ENCODE measurements around the gene TTC31. TPM values are rescaled to one million over a fixed set of nuclear protein-coding genes. Genes with fewer than 3 reads are reported as not detected.

Gene TTC31
- total RNA-seq, 1 experiment from 2014 or later = 38.7 TPM

GRCh38 chr2:74436848-74437695 is 45.8 kb upstream of the TTC31 start:
- POLR2A ChIA-PET = no interaction called here
- BruUV-seq (replicated peaks) = no TSS peak
- DNase-seq (ENCODE audit: low read depth, low spot score) = no peak
- in situ Hi-C loops (cut with HindIII; ENCODE audit: low pct_unique_long_range_greater_than_20kb, low sequenced_read_pairs) (no loop called here), intact Hi-C loops (cut with micrococcal nuclease; ENCODE audit: unreplicated experiment) (no loop called here)
- no peaks in the 10 kb centered on the region for H3K27me3 ChIP-seq (ENCODE audit: control insufficient read depth, insufficient read depth, low read length)
- ATAC-seq = no peak
- CTCF ChIA-PET = no interaction called here
- H3K4me1 ChIP-seq (ENCODE audit: control insufficient read depth, insufficient read depth, low read length) = peaks cover 6% of the 10 kb centered on the region
- no peaks in the 10 kb centered on the region for H3K9me3 ChIP-seq (ENCODE audit: control insufficient read depth, insufficient read depth, low read depth, low read length)
- H3K36me3 ChIP-seq (ENCODE audit: control insufficient read depth, insufficient read depth, low read length) = no peaks in the 10 kb centered on the region
- no peak overlapping the region for H3K4me3 ChIP-seq (ENCODE audit: low read depth in 2 of 2, low read length in 2 of 2)
- H3K27ac ChIP-seq (ENCODE audit: low read length) = no peak overlapping the region
- TF ChIP-seq CTCF (IDR thresholded peaks at IDR 0.05) (no peak), POLR2AphosphoS5 (IDR thresholded peaks at IDR 0.05; ENCODE audit: low read depth, low read length) (no peak), TCF7L2 (IDR thresholded peaks at IDR 0.05; ENCODE audit: low read depth, low read length) (no peak), SIN3A (IDR thresholded peaks at IDR 0.05; ENCODE audit: borderline replicate concordance, insufficient read depth, low read depth, low read length) (no peak)
- TF ChIP-seq, protein P1, sequence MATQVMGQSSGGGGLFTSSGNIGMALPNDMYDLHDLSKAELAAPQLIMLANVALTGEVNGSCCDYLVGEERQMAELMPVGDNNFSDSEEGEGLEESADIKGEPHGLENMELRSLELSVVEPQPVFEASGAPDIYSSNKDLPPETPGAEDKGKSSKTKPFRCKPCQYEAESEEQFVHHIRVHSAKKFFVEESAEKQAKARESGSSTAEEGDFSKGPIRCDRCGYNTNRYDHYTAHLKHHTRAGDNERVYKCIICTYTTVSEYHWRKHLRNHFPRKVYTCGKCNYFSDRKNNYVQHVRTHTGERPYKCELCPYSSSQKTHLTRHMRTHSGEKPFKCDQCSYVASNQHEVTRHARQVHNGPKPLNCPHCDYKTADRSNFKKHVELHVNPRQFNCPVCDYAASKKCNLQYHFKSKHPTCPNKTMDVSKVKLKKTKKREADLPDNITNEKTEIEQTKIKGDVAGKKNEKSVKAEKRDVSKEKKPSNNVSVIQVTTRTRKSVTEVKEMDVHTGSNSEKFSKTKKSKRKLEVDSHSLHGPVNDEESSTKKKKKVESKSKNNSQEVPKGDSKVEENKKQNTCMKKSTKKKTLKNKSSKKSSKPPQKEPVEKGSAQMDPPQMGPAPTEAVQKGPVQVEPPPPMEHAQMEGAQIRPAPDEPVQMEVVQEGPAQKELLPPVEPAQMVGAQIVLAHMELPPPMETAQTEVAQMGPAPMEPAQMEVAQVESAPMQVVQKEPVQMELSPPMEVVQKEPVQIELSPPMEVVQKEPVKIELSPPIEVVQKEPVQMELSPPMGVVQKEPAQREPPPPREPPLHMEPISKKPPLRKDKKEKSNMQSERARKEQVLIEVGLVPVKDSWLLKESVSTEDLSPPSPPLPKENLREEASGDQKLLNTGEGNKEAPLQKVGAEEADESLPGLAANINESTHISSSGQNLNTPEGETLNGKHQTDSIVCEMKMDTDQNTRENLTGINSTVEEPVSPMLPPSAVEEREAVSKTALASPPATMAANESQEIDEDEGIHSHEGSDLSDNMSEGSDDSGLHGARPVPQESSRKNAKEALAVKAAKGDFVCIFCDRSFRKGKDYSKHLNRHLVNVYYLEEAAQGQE (IDR thresholded peaks at IDR 0.05; ENCODE audit: insufficient read depth in 1 of 2, low read depth in 2 of 2, low read length in 1 of 2) = no peak

GRCh38 chr2:74438248-74438647 is 44.6 kb upstream of the TTC31 start:
- Histone ChIP-seq H3K36me3 (ENCODE audit: control insufficient read depth, insufficient read depth, low read length) (no peaks in the 10 kb centered on the region), H3K4me1 (ENCODE audit: control insufficient read depth, insufficient read depth, low read length) (peaks cover 10% of the 10 kb centered on the region), H3K27ac (ENCODE audit: low read length) (no peak overlapping the region), H3K4me3 (ENCODE audit: low read depth in 2 of 2, low read length in 2 of 2) (no peak overlapping the region), H3K27me3 (ENCODE audit: control insufficient read depth, insufficient read depth, low read length) (no peaks in the 10 kb centered on the region), H3K9me3 (ENCODE audit: control insufficient read depth, insufficient read depth, low read depth, low read length) (no peaks in the 10 kb centered on the region)
- POLR2A ChIA-PET = no interaction called here
- CTCF ChIA-PET = no interaction called here
- intact Hi-C loops (cut with micrococcal nuclease; ENCODE audit: unreplicated experiment) (no loop called here), in situ Hi-C loops (cut with HindIII; ENCODE audit: low pct_unique_long_range_greater_than_20kb, low sequenced_read_pairs) (no loop called here)
- TF ChIP-seq SIN3A (IDR thresholded peaks at IDR 0.05; ENCODE audit: borderline replicate concordance, insufficient read depth, low read depth, low read length) (no peak), POLR2AphosphoS5 (IDR thresholded peaks at IDR 0.05; ENCODE audit: low read depth, low read length) (no peak), CTCF (IDR thresholded peaks at IDR 0.05) (no peak), TCF7L2 (IDR thresholded peaks at IDR 0.05; ENCODE audit: low read depth, low read length) (no peak)
- TF ChIP-seq, protein P1 (IDR thresholded peaks at IDR 0.05; ENCODE audit: insufficient read depth in 1 of 2, low read depth in 2 of 2, low read length in 1 of 2) = no peak
- DNase-seq (ENCODE audit: low read depth, low spot score) (no peak), ATAC-seq (no peak)
- no TSS peak for BruUV-seq (replicated peaks)

Data from Panc1 (cell line).